H9 (cell line): Measurements from ENCODE around the gene G2E3. TPM values are rescaled to one million over a fixed set of nuclear protein-coding genes. Genes with fewer than 3 reads are reported as not detected.

Source experiments
- DNase-seq: peaks from one replicate; pipeline ENCODE4 v3.0.0-alpha.2; 2017
- H2AFZ ChIP-seq: one replicate; pipeline ENCODE4 v1.6.1; 2013; ENCODE audit warnings: mild to moderate bottlenecking, low read length, control low read depth, moderate library complexity
- H2AK5ac ChIP-seq: 2 replicates; pipeline ENCODE4 v1.6.1; 2013; ENCODE audit warnings: low read length, control low read depth, mixed read lengths; ENCODE audit not compliant: insufficient read length
- H2BK120ac ChIP-seq: one replicate; pipeline ENCODE4 v1.6.1; 2013; ENCODE audit warnings: low read depth, mild to moderate bottlenecking, low read length, control low read depth, inconsistent platforms; ENCODE audit not compliant: poor library complexity, severe bottlenecking
- H2BK12ac ChIP-seq: 2 replicates; pipeline ENCODE4 v1.6.1; 2013; ENCODE audit warnings: low read length, control low read depth, mixed read lengths, low read depth; ENCODE audit not compliant: insufficient read length
- H2BK15ac ChIP-seq: 2 replicates; pipeline ENCODE4 v1.6.1; 2013; ENCODE audit warnings: low read depth, low read length, control low read depth
- H2BK20ac ChIP-seq: one replicate; pipeline ENCODE4 v1.6.1; 2013; ENCODE audit warnings: low read depth, mild to moderate bottlenecking, low read length, control low read depth, inconsistent platforms; ENCODE audit not compliant: poor library complexity, severe bottlenecking
- H2BK5ac ChIP-seq: 2 replicates; pipeline ENCODE4 v1.6.1; 2013; ENCODE audit warnings: low read length, control low read depth, mixed read lengths; ENCODE audit not compliant: insufficient read length
- H3K14ac ChIP-seq: 2 replicates; pipeline ENCODE4 v1.6.1; 2013; ENCODE audit warnings: low read length, control low read depth; ENCODE audit not compliant: insufficient read depth
- H3K18ac ChIP-seq: 2 replicates; pipeline ENCODE4 v1.6.1; 2013; ENCODE audit warnings: low read depth, mild to moderate bottlenecking, mixed read lengths, low read length, control low read depth; ENCODE audit not compliant: insufficient read length
- H3K23ac ChIP-seq: 2 replicates; pipeline ENCODE4 v1.6.1; 2013; ENCODE audit warnings: low read length, control low read depth, mixed read lengths, low read depth; ENCODE audit not compliant: insufficient read length
- H3K23me2 ChIP-seq: 2 replicates; pipeline ENCODE4 v1.6.1; 2013; ENCODE audit warnings: low read depth, mild to moderate bottlenecking, mixed read lengths, low read length, control low read depth; ENCODE audit not compliant: insufficient read length, poor library complexity, severe bottlenecking
- H3K27ac ChIP-seq: 2 replicates; pipeline ENCODE4 v1.5.1; 2013; ENCODE audit warnings: low read length, control low read depth, mixed read lengths, low read depth; ENCODE audit not compliant: insufficient read length
- H3K27me3 ChIP-seq: 2 replicates; pipeline ENCODE4 v1.6.1; 2013; ENCODE audit warnings: low read length, control low read depth, inconsistent platforms; ENCODE audit not compliant: insufficient read depth
- H3K4ac ChIP-seq: 2 replicates; pipeline ENCODE4 v1.6.1; 2013; ENCODE audit warnings: low read depth, mild to moderate bottlenecking, control low read depth, inconsistent platforms, low read length, moderate library complexity
- H3K4me1 ChIP-seq: 2 replicates; pipeline ENCODE4 v1.6.1; 2013; ENCODE audit warnings: low read length, control low read depth, inconsistent platforms; ENCODE audit not compliant: insufficient read depth
- H3K4me2 ChIP-seq: 2 replicates; pipeline ENCODE4 v1.6.1; 2013; ENCODE audit warnings: low read length, control low read depth, mixed read lengths; ENCODE audit not compliant: insufficient read length, insufficient read depth
- H3K56ac ChIP-seq: 2 replicates; pipeline ENCODE4 v1.6.1; 2013; ENCODE audit warnings: low read depth, mild to moderate bottlenecking, mixed read lengths, low read length, control low read depth; ENCODE audit not compliant: insufficient read length
- H3K79me1 ChIP-seq: 2 replicates; pipeline ENCODE4 v1.6.1; 2013; ENCODE audit warnings: low read depth, mild to moderate bottlenecking, moderate library complexity, low read length, control low read depth, inconsistent platforms; ENCODE audit not compliant: insufficient read depth, poor library complexity, severe bottlenecking
- H3K79me2 ChIP-seq: 2 replicates; pipeline ENCODE4 v1.6.1; 2013; ENCODE audit warnings: low read length, control low read depth, inconsistent platforms; ENCODE audit not compliant: insufficient read depth
- H3K9ac ChIP-seq: 2 replicates; pipeline ENCODE4 v1.6.1; 2013; ENCODE audit warnings: low read length, control low read depth, mixed read lengths; ENCODE audit not compliant: insufficient read length; ENCODE audit errors: extremely low read depth
- H3K9me3 ChIP-seq: one replicate; pipeline ENCODE4 v1.6.1; 2013; ENCODE audit warnings: low read depth, low read length, inconsistent platforms; ENCODE audit not compliant: control insufficient read depth
- H3T11ph ChIP-seq: one replicate; pipeline ENCODE4 v1.6.1; 2013; ENCODE audit warnings: mild to moderate bottlenecking, low read length, control low read depth, inconsistent platforms
- H4K20me1 ChIP-seq: one replicate; pipeline ENCODE4 v1.6.1; 2013; ENCODE audit not compliant: control insufficient read depth, insufficient read length, insufficient read depth
- H4K5ac ChIP-seq: 2 replicates; pipeline ENCODE4 v1.6.1; 2013; ENCODE audit warnings: low read depth, mild to moderate bottlenecking, mixed read lengths, low read length, control low read depth; ENCODE audit not compliant: insufficient read length
- H4K8ac ChIP-seq: replicated peaks from 2 replicates; pipeline ENCODE4 v1.6.1; 2013; ENCODE audit warnings: low read length, control low read depth, mixed read lengths, low read depth; ENCODE audit not compliant: insufficient read length
- H4K91ac ChIP-seq: 2 replicates; pipeline ENCODE4 v1.6.1; 2013; ENCODE audit warnings: low read depth, mild to moderate bottlenecking, moderate library complexity, mixed read lengths, low read length, control low read depth; ENCODE audit not compliant: insufficient read length
- H3K27ac Mint-ChIP-seq, 3 experiments: 2 replicates in 2 of 3; 3 replicates in 1 of 3; pipeline ENCODE4 v1.8.0; 2020 to 2021; ENCODE audit warnings: mixed read lengths in 3 of 3, mild to moderate bottlenecking in 1 of 3, moderate library complexity in 1 of 3
- H3K27me3 Mint-ChIP-seq: 2 replicates; pipeline ENCODE4 v1.8.0; 2021; ENCODE audit warnings: low read depth, mild to moderate bottlenecking, moderate library complexity, mixed read lengths
- H3K36me3 Mint-ChIP-seq, 3 experiments: 2 replicates in 2 of 3; 3 replicates in 1 of 3; pipeline ENCODE4 v1.8.0; 2020 to 2021; ENCODE audit warnings: low read depth in 3 of 3, mixed read lengths in 3 of 3; ENCODE audit not compliant: insufficient read depth in 1 of 3
- H3K4me1 Mint-ChIP-seq, 2 experiments: 2 replicates each; pipeline ENCODE4 v1.8.0; 2020; ENCODE audit warnings: mixed read lengths in 2 of 2
- H3K4me3 Mint-ChIP-seq, 2 experiments: 2 replicates in 1 of 2; 3 replicates in 1 of 2; pipeline ENCODE4 v1.8.0; 2020 to 2021; ENCODE audit warnings: mild to moderate bottlenecking in 2 of 2, mixed read lengths in 2 of 2, moderate library complexity in 1 of 2
- H3K9me3 Mint-ChIP-seq, 2 experiments: 2 replicates in 1 of 2; 3 replicates in 1 of 2; pipeline ENCODE4 v1.8.0; 2020; ENCODE audit warnings: mild to moderate bottlenecking in 2 of 2, mixed read lengths in 2 of 2, moderate library complexity in 1 of 2
- CTCF ChIP-seq: fragments of 200-600 bp; sonication (generic); conservative IDR thresholded peaks from 3 replicates; pipeline ENCODE4 v1.8.0; 2021; ENCODE audit warnings: antibody characterized with exemption, mild to moderate bottlenecking
- WGBS: extraction: QIAGEN DNeasy Blood & Tissue Kit; methylation state at CpG from one replicate; pipeline ENCODE4 v1.1.7; 2013; ENCODE audit warnings: missing lambda C conversion rate, low lambda C conversion rate, mixed read lengths; ENCODE audit not compliant: insufficient read length; ENCODE audit errors: extremely low coverage; 5-methylcytosine and 5-hydroxymethylcytosine counted together
- total RNA-seq: library from RNA; stranded (reverse); gene quantifications from 2 replicates; pipeline ENCODE4 v1.2.1, GENCODE V29; 2021

Gene G2E3
- total RNA-seq, 1 experiment from 2014 or later: 49.2 TPM

DNA sequence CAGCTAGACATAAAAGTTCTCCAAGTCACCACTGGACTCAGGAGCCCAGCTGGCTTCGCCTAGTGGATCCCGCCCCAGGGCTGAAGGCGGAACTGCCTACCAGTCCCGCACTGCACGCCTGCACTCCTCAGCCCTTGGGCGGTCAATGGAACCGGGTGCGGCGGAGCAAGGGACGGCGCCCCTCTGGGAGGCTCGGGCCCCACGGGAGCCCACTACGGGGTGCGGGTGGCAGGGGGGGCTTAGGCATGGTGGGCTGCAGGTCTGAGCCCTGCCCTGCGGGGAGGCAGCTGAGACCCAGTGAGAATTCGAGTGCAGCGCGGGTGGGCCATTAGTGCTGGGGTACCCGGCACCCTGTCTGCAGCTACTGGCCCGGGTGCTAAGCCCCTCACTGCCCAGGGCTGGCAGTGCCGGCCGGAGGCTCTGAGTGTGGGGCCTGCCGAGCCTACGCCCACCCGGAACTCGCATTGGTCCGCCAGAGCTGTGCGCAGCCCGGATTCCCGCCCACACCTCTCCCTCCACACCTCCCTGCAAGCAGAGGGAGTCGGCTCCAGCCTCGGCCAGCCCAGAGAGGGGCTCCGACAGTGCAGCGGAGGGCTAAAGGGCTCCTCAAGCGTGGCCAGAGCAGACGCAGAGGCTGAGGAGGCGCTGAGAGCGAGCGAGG is 11.4 kb upstream of the G2E3 start:
- Histone ChIP-seq H3K79me1 (no peaks in the 10 kb centered on the region), H3T11ph (no peak overlapping the region), H2BK120ac (no peak overlapping the region), H4K5ac (no peak overlapping the region), H4K20me1 (no peaks in the 10 kb centered on the region), H2BK15ac (no peak overlapping the region), H3K56ac (no peak overlapping the region), H2BK12ac (no peak overlapping the region), H2AK5ac (no peak overlapping the region), H3K9ac (no peak overlapping the region), H3K14ac (no peak overlapping the region; the same call in 1 of the 2 replicates), H3K4me2 (no peak overlapping the region), H3K27me3 (no peaks in the 10 kb centered on the region), H3K23ac (no peak overlapping the region), H3K4ac (no peak overlapping the region), H2BK5ac (no peak overlapping the region), H3K27ac (no peak overlapping the region), H3K4me1 (0 out of 2 replicates have a peak, but pooled peaks cover 2% of the 10 kb centered on the region), H4K91ac (no peak overlapping the region), H3K18ac (no peak overlapping the region), H3K9me3 (no peaks in the 10 kb centered on the region), H3K23me2 (no peaks in the 10 kb centered on the region), H2BK20ac (no peak overlapping the region), H4K8ac (no peak overlapping the region), H3K79me2 (no peaks in the 10 kb centered on the region), H2AFZ (no peak overlapping the region)
- H3K36me3 Mint-ChIP-seq: no peaks in the 10 kb centered on the region; a peak in 1 of 7 replicates
- WGBS: no CpG with 5 or more reads among the region's 40 CpGs
- TF ChIP-seq CTCF: no peak
- no peak overlapping the region for H3K4me3 Mint-ChIP-seq
- H3K4me1 Mint-ChIP-seq: peaks cover 0 to 12% of the 10 kb centered on the region in 2 experiments
- H3K27ac Mint-ChIP-seq: no peak overlapping the region
- H3K9me3 Mint-ChIP-seq: peaks cover 8 to 13% of the 10 kb centered on the region in 2 experiments
- no peaks in the 10 kb centered on the region for H3K27me3 Mint-ChIP-seq
- DNase-seq: no peak
